RCC 7860 (cell line): ENCODE results near the gene IL11.

Source experiments
- DNase-seq: peaks from one replicate; pipeline ENCODE4 v3.0.0-alpha.2; 2015; ENCODE audit warnings: low spot score
- FAIRE-seq: peaks from 2 replicates; lab custom pipeline; 2012; peaks lifted over from hg19 to GRCh38; lab: Jason Lieb, UNC

The IL11 gene

DNA sequence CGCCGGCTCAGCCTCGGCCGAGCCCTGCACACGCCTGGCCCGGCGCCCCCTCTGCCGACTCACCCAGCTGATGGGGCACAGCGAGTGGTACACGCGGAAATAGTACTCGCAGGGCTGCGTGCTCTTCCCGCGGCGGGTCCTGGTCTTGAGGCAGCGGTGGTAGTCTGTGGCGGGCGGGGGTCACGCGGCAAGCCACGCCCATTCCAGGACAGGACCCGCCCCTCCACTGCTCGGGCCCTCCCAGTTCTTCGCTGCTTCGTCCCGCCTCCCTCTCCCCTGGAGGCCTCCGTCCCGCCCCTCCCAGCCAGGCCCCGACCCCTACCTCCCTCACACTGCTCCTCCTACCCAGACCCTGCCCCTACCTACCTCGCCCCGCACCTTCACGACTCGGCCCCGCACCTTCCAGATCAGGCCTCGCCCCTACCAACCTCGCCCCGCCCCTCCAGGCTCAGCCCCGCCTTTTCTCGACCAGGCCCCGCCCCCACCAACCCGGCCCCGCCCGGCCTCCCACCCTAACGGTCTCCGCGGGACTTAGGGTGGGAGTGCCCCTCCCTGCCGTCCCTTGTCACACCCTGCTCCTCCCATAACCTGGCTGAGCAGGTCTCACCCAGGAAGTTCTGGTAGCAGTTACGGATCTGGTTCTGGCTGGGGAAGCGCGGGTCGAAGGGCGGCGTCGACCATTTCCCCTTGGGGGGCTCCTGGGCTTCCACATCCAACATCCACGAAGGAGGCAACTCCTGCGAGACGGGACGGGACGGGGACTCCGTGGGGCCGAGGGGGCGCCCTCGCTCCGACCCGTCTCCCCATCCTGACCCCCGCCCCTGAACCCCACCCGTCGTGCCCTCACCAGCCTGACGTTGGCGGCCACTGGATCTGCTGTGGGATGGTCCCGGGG, 16.2 kb downstream of the IL11 start:
- no peak for FAIRE-seq
- DNase-seq, result no peak

DNA sequence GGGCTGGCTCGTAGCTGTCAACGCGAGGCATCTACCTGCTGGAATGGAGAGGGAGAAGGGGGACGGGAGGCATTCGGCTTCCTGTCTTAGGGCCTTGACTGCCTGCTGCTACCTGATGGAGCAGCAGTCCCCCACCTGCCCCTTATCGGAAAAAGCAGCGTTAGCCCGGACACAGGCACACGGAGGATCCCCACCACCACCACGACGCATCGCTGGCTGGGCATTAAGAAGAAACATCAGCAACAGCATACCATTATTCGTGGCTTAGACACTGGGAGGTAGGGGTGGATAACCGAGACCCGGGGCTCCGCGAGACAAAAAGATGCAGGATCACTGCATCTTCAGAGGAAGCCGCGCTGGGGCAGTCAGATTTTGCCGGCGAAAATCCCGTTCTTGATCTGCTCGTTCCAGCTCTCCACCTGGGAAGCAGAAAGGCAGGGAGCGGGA, 16.9 kb downstream of the IL11 start:
- DNase-seq (no peak), FAIRE-seq (no peak)

DNA sequence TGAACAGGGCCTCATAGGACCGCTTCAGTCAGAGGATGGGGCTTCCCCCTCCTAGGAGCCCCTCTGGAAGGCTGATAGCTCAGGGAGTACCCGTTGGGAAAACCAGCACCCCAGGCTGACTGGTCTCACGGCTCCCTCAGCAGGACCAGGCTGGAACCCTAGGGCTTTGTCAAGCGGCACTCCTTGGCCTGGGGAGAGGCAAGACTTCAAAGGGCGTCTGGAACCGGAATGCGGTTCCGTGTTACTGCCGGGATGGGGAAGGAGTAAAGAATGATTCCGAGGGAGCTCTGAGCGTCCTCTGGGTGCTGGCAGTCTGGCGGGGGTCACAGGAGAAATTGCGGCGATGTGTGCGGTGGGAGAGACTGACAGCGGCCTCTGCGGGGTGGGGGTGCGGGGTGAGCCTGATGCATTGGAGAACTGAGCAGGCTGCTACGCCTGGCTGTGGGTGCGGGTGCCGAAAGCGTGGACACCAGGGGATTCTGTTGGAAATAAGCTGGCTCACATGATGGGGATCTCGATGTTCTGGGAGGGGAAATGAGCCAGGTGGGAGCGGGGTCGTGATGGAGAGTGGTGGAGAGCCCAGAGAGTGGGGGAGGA, 17.6 kb downstream of the IL11 start:
- no peak for DNase-seq
- FAIRE-seq, result no peak

DNA sequence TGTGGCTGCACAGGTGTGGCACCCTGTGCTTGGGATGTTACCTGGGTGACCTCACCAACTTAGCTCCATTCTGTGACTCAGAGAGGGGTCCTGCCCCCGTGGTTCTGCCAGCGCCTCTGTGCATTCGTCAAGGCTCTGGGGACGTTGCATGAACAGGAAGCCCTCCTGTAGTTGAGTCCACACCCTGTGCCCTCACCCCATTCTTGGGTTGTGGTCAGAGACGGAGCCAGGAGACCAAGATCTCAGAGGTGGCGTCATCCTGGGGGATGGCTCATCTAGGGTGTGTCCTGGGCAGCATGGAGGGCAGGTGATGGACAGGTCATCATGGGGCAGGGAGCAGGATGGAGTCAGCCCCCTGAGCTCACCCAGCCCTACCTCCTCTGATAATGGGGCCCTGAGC, 18.2 kb downstream of the IL11 start:
- DNase-seq, result no peak
- no peak for FAIRE-seq

DNA sequence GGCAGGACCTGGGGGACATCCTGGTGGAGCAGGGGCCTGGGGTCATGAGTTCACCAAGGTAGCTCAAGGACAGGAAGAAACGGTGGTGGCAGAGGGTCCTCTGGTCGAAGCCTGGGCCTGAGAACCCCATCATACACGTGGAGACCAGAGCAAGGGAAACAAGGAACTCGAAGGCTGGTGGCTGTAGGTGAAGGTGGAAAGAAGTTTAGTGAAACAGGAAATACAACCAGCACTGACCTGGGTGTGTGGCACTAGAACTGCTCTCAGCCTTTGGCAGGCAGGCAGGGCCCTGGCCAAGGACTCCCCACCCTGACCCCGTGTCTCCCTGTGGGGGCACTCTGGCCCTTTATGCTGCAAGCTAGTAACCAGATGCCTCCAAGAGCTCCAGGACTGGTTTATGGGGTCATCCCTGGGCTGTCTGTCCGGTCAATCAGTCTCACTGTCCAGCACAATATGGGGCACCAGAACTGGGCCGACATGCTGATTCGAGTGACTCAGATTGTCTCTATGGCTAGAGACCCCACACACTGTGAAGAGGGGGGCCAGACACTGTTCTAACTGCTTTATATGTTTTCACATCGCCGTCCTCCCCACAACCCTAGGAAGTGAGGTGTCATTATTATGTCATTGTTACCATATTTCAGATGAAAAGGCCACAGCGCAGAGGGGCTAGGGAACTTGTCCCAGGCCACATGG, 19.5 kb downstream of the IL11 start:
- DNase-seq, result no peak
- no peak for FAIRE-seq

DNA sequence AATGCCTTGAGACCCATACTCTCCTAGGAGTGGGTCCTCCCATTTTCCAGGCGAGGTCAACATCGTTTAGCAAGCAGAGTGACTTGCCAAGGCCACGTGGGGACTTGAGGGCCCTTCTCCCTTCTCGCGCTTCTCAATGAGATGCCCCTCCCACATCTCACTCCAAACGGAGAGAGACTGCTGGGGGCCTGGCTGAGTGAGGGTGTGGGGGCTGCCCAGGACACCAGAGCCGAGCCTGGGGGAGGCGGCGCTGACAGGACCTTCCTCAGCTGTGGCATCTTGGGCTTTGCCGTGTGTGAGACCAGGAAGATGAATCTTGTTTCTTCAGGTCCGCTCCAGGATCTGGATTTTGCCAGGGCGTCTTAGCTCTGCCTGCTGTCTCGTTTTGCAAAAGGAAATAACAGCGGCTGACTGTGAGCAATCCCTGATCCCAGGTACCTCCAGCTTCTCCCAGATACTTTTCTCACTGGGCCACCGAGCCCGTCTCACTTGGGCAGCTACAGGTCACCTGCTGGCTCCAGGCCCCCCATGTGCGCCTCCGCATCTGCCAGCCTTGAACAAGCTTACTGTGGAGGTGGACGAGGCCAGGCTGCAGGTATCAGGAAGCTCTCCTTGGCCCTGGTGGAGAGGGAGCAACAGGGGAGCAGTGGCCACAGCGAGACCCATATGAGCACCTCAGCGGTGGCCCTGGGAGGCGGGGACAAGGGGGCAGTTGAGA, 21.8 kb downstream of the IL11 start:
- FAIRE-seq, result no peak

DNA sequence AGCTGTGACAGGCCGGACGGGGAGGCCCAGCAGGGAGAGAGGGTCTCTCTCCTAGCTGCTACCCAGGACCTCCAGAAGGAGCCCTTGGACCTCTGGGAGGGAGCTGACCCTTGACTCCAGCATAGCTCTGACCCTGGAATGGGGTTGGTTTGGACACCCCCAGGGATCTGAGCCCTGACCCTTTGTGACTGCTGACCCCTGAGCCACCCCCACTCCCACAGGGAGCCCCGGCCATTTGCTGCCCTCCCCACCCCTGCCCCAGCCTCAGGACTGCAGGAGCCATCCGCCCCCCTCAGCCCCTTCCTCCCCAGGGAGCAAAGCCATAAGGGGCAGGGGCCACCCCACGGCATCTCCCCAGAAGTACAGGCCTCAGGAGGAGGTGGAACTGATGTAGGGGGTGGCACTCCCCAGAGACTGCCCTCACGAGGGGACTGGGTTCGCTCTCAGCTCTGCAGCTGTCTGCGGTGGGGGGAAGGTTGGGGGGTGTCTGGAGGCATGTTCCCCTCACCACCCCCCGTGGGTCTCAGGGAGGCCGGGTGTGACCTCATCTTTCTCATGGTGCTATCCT, 22.7 kb downstream of the IL11 start:
- DNase-seq, result no peak

More for the DNA sequence above, 21.8 kb downstream of the IL11 start:
- no peak for DNase-seq

DNA sequence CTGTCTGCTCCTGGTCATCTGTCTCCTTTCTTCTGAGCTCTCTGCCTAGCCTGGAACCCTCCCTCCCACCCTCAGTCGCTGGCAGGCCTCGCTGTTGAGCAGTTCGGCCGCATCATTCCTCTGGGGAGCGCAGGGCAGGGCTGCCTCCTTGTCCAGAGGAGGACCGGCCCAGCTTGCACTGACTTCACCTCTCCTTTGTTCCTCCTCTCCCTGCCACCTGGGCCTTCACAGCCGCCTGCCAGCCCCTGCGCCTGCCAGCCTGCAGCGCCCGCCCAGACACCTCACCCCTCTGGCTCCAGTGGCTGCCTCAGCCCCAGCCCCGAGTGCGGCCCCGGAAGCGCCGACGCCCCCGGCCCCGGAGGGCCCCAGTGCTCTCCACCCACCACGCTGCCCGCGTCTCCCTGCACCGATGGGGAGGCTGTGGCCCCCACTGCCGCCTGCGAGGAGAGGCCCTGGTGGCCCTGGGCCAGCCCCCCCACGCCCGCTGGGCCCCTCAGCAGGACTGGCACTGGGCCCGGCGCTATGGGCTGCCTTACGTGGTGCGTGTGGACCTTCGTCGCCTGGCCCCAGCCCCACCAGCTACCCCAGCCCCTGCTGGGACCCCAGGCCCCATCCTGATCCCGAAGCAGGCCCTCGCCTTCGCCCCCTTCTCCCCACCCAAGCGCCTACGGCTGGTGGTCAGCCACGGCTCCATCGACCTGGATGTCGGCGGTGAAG, 23.4 kb downstream of the IL11 start:
- DNase-seq (no peak), FAIRE-seq (no peak)

More for the DNA sequence above, 22.7 kb downstream of the IL11 start:
- FAIRE-seq, result no peak

DNA sequence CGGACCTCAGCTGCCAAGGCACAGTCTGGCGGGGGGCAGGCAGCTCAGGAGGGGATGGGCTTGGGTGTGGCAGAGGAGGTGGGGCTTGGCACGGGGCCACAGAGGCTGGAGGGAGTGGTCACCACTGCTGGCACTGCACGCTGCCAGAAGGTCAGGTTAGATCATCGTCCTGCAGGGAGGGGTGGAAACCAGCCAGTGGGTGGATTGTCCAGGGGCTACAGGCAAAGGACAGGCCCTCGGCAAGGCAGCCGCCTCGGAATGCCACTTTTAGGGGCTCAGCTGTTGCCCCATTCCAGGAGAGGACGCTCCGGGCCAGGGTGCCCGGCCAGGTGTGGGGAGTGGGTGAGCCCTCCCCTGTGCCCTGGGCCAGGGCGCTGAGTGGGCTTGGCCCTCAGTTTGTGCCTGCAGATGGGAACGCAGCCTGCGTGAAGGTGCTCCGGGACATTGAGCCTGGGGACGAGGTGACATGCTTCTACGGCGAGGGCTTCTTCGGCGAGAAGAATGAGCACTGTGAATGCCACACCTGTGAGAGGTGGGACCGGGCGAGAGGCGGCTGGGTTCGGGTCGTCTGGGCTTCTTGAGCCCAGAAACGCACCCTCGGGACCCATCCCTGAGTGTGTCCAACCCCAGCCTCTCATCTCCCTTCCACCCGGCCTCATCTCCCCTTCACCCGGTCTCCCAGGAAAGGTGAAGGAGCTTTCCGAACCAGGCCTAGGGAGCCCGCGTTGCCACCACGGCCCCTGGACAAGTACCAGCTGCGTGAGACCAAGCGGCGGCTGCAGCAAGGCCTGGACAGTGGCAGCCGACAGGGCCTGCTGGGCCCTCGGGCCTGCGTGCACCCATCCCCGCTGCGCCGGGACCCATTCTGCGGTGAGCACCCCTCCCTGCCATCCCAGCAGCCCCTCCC, 24.2 kb downstream of the IL11 start:
- no peak for FAIRE-seq
- DNase-seq, result no peak

DNA sequence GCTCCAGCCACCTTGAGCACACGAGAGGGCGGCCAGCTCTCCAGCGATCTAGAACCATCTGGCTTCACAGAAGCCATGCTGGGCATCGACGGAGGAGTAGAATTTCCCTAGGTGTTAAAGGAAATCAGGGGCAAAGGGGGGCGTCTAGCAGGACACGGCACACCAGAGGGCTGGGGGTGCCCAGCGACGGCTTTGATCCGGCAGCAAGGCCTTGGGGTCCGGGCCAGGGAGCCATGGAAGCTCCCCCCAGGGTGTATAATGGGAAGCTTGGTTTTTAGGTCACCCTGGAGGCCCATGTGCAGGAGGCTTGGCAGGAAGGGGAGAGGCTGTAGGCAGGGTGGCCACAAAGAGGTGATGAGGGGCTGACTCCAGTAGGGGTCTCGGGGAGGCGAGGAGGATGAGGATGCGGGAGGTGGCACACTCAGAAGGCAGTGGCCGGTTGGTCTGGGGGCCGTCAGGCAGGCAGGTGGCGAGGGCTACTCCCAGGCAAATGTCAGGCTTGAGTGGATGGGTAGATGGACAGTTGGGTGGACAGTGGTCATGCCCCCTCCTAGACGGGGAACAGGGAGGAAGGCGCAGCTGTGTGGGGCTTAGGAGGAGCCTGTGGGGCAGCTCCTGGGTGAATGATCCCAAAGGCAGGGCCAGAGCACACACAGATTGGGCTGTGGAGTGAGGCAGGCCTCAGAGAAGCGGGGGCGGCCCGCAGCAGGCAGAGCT, 25.0 kb downstream of the IL11 start:
- DNase-seq (no peak), FAIRE-seq (no peak)

DNA sequence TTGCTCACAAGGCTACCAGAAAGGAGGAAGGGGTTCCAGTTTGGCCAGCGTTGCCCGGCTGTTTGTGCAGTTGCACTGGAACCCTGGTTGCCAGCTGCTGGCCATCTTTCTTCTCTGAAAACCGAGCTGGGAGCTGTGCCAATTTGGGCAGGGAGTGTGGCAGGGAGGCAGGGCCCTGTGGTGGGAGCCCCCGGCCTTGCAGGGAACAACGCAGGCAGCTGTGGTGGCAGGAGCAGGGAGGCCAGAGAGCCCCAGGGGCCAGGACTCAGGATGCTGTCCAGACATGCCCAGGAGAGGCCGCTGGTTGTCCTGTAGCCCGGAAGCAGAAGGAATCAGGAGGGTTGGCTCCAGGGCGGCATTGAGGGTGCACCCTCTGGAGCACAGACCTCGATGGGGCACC, 25.8 kb downstream of the IL11 start:
- DNase-seq (no peak), FAIRE-seq (no peak)

DNA sequence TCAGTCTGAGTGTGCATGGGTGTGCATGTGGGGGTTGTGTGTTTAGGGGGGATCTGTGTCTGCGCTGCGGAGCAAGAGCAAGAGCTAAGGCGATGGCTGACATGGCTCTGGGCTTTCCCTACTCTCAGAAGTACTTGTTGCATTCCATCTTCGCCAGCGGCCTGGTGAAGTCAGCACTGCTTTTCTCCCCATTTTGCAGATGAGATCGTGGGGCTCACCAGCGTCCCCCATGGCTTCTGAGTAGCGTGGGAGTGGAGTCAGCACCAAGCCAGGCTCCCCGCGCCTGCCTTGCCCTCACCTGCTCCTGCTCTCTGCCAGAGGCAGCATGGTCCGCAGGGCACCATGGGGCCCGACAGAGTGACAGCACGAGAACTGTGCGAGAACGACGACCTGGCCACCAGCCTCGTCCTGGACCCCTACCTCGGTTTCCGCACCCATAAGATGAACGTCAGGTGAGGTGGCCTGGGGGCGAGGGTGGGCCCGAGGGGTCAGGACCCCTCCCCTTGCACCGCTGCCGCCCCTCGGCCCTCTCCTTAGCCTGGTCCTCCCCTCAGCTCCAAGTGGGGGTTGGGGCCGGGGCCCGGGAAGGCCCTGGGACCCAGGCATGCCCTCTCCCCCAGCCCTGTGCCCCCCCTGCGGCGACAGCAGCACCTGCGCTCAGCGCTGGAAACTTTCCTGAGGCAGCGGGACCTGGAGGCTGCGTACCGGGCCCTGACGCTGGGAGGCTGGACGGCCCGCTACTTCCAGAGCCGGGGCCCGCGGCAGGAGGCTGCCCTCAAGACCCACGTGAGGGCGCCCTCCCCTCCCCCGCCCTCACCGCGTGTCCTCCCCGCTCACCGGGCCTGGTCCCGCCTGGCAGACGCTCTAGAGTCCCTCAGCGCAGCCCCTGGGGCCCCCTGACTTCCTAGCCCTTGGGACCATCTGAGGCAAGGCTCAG, 28.4 kb downstream of the IL11 start:
- FAIRE-seq (no peak), DNase-seq (no peak)

DNA sequence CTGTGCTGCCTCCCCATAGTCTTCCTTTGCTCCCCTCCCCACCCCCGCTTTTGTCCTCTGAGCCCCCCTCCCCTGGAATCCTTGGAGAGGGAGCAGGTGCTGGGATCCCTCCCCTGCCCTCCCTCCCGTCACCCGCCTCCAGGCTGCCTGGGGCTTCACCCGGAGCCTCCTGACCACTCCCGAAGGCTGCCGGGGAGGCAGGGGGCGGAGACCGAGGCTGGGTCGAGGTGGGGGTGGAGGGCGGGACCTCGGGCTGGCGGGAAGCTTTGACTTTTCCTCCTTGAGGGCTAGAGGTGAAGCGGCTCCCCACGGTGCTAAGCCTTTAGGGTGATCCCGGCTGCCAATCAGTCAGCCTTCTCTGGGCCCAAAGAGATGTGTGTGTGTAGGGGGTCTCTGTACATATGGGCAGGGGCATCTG, 29.1 kb downstream of the IL11 start:
- DNase-seq (no peak), FAIRE-seq (no peak)

DNA sequence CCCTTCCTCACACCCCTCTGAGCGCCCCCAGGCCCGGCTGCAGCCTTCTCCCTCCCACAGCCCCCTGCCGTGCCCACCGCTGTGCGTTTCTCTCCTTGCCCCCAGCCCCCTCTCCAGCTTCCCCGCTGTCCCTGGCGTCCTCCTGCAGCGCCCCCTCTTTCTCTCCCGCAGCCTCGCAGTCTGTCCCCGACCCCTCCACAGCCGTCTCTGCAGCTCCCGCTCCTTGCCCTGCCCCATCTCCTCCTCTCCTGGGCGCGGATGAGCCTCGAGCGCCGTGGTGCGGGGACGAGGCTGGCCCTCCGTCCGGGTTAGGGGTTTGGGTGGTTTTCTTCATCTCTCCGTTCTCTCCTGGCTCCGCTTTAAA, 29.5 kb downstream of the IL11 start:
- no peak for DNase-seq
- FAIRE-seq, result no peak

DNA sequence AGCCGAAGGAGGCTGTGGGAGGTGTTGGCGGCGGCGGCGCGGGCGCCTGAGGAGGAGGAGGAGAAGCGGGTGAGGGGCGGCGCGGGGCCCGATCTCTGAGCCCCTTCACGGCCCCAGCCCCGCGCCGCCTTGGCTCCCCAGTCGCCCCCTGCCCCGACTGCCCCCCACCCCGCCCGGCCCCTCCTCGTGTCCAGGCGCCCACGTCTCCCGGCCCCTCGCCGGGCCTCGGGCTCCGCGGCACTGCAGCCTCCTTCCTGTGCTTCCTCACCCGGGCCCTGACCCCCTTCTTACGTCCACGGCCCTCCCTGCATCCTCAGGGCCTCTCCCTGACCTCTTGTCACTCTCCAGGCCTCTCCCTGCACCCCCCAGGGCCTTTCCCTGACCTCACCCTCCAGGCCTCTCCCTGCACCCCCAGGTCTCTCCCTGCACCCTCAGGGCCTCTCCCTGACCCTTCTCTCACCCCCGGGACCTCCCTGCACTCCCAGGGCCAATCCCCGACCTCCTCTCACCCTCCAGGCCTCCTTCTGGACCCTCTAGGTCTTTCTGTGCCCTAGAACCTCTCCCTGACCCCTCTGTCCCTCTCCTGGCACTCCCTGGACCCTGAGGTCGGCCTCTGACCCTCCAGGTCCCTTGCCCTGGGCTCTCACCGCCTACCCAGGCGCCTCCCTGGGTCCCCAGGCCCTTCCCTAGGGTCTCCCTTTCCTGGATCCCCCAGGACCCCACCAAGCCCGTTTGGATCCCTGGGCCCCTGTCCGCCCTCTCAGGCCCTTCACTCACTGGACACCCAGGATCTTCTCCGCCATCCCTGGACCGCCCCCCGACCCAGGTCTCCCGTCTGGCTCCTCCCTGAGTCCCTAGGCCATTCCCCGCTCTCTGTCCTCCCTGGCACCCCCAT, 30.1 kb downstream of the IL11 start:
- DNase-seq (no peak), FAIRE-seq (no peak)

DNA sequence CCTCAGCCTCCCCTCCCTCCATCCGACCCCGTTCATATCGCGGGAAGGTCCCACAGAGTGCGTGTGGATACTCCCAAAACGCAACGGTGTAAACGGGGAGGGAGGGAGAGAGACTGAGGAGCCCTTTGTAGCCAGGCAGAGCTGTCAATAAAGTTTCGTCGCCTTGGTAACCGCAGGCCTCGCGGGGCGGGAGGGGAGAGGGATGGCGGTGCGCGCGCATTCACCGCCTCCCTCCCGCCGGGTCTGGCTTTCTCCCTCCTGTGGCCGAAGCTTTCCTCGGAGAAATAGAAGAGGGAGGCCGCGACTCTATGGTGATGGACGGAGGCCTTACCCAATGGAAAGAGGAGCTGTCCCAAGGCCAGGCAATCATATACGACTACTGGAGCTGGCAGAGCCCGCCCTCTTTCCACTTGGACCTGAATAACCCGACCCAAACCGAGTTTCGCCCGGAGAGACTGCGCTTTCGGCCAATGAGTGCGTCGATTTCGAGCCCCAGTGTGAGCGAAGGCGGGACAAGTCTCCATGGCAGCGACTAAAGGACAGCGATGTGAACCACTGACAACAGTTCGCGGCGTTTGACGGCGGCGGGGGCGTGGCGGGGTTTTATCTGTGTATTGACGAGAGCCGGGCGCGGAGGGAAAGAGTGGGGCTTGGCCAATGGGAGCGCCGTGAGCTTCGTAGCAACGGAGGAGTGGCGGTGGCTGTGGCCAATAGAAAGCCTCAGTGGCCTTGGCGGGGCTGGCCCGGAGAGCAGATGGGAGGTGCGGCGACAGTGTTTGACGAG, 31.0 kb downstream of the IL11 start, which contains the start of gene KMT5C:
Gene KMT5C (plus strand): TSS at position 772 of the 784 bp plus-strand sequence. CDS start 2,061 bp downstream, outside the sequence.
- peak; percentile 100 for DNase-seq
- peak; percentile 95 for FAIRE-seq
